Daoy (cell line): ENCODE measurements around the gene PLA2G2F. TPM values are rescaled to one million over a fixed set of nuclear protein-coding genes. Genes with fewer than 3 reads are reported as not detected.
"Not testable (repeated sequence)": the region's sequence is repeated elsewhere in the genome, so short reads cannot be mapped to it uniquely, and the experiment has no call there.

ENCODE experiments used
- DNase-seq: peaks from one replicate; pipeline ENCODE4 v3.0.0-alpha.2; 2015; ENCODE audit warnings: low read depth
- total RNA-seq: library from RNA; depleted of rRNA; stranded (reverse); fragments of >200 nt; shearing (Covaris generic); gene quantifications from 2 replicates; pipeline ENCODE4 v1.2.3, GENCODE V29; 2014

The PLA2G2F gene
- total RNA-seq, 1 experiment from 2014 or later = not detected

- DNase-seq = no peak
Measured at GRCh38 chr1:20114021-20114648, 25.0 kb upstream of the PLA2G2F start.

GRCh38 chr1:20115479-20115878 is 23.6 kb upstream of the PLA2G2F start:
- no peak for DNase-seq

GRCh38 chr1:20115916-20116315 is 23.2 kb upstream of the PLA2G2F start:
- no peak for DNase-seq

- DNase-seq = no peak
Measured at GRCh38 chr1:20117236-20117635, 21.9 kb upstream of the PLA2G2F start.

GRCh38 chr1:20119347-20119746 is 19.8 kb upstream of the PLA2G2F start, which contains the start of gene PLA2G2D:
Gene PLA2G2D, minus strand, starts transcription at chr1:20119536. Its CDS starts 38 bp downstream, at chr1:20119498.
- no peak for DNase-seq

GRCh38 chr1:20120796-20121195 is 18.3 kb upstream of the PLA2G2F start:
- no peak for DNase-seq

- DNase-seq = no peak
Measured at GRCh38 chr1:20123722-20124455, 15.2 kb upstream of the PLA2G2F start.

- peak; percentile 89 for DNase-seq
Measured at GRCh38 chr1:20124456-20125057, 14.6 kb upstream of the PLA2G2F start.

- peak; percentile 42 for DNase-seq
Measured at GRCh38 chr1:20125100-20125499, 14.0 kb upstream of the PLA2G2F start.

- DNase-seq = no peak
Measured at GRCh38 chr1:20126041-20126805, 12.9 kb upstream of the PLA2G2F start.

GRCh38 chr1:20126806-20127440 is 12.2 kb upstream of the PLA2G2F start:
- DNase-seq = no peak

GRCh38 chr1:20130518-20130917 is 8.6 kb upstream of the PLA2G2F start:
- not testable (repeated sequence) for DNase-seq

- no peak for DNase-seq
Measured at GRCh38 chr1:20134995-20135394, 4.1 kb upstream of the PLA2G2F start.

GRCh38 chr1:20136249-20136648 is 2.9 kb upstream of the PLA2G2F start:
- no peak for DNase-seq

GRCh38 chr1:20137055-20137454 is 2.1 kb upstream of the PLA2G2F start:
- no peak for DNase-seq

GRCh38 chr1:20137604-20138003 is 1.5 kb upstream of the PLA2G2F start:
- DNase-seq = no peak

GRCh38 chr1:20138346-20138745 is 777 bp upstream of the PLA2G2F start:
- no peak for DNase-seq

GRCh38 chr1:20139776-20140612 is 871 bp downstream of the PLA2G2F start:
- no peak for DNase-seq

- no peak for DNase-seq
Measured at GRCh38 chr1:20141001-20141400, 1.9 kb downstream of the PLA2G2F start.

- no peak for DNase-seq
Measured at GRCh38 chr1:20141466-20141865, 2.3 kb downstream of the PLA2G2F start.
